H1 (cell line): ENCODE measurements around the gene ZBTB7B. TPM values are rescaled to one million over a fixed set of nuclear protein-coding genes. Genes with fewer than 3 reads are reported as not detected.

Source experiments
- ASH2L ChIP-seq: fragments of 200-600, 300-600 bp; sonication (generic); IDR thresholded peaks from one replicate; pipeline ENCODE4 v1.7.1; 2017; ENCODE audit warnings: low read length
- CHD7 ChIP-seq: fragments of 300-600 bp; sonication (generic); IDR thresholded peaks from 2 replicates; pipeline ENCODE4 v1.7.1; 2012; ENCODE audit warnings: low read length, moderate library complexity, mild to moderate bottlenecking, inconsistent platforms; ENCODE audit not compliant: insufficient replicate concordance
- CTBP2 ChIP-seq: IDR thresholded peaks from 2 replicates; pipeline ENCODE4 v1.7.0; 2011; ENCODE audit warnings: borderline replicate concordance, mild to moderate bottlenecking, moderate library complexity, mixed read lengths, low read length; ENCODE audit not compliant: insufficient read depth, insufficient read length
- FOSL1 ChIP-seq: IDR thresholded peaks from 2 replicates; pipeline ENCODE4 v1.6.1; 2011; ENCODE audit warnings: mild to moderate bottlenecking, low read depth, low read length, moderate library complexity; ENCODE audit not compliant: insufficient read depth
- GTF2F1 ChIP-seq: IDR thresholded peaks from 2 replicates; pipeline ENCODE4 v1.6.1; 2012; ENCODE audit warnings: low read depth, low read length, improper control_type of control experiment, borderline replicate concordance
- JUND ChIP-seq: IDR thresholded peaks from 2 replicates; pipeline ENCODE4 v1.6.1; 2011; ENCODE audit warnings: mild to moderate bottlenecking, improper control_type of control experiment, low read length
- PHF8 ChIP-seq: fragments of 200-600 bp; sonication (generic); conservative IDR thresholded peaks from 2 replicates; pipeline ENCODE4 v1.7.1; 2012; ENCODE audit warnings: low read depth, mild to moderate bottlenecking, inconsistent platforms, low read length, moderate library complexity
- POLR2A ChIP-seq, 2 experiments: IDR thresholded peaks; 1 replicate in 1 of 2; 2 replicates in 1 of 2; pipeline ENCODE4 v1.6.1; 2011; ENCODE audit warnings: low read depth in 2 of 2, low read length in 2 of 2, mild to moderate bottlenecking in 2 of 2; ENCODE audit errors: control extremely low read depth in 1 of 2
- POLR2AphosphoS5 ChIP-seq: IDR thresholded peaks from 2 replicates; pipeline ENCODE4 v1.6.1; 2011; ENCODE audit warnings: low read depth, low read length
- RNF2 ChIP-seq: fragments of 200-900, 300-1000 bp; sonication (generic); IDR thresholded peaks from 2 replicates; pipeline ENCODE4 v1.7.1; 2016; ENCODE audit warnings: borderline replicate concordance, low read depth, mild to moderate bottlenecking, antibody characterized with exemption, low read length; ENCODE audit not compliant: poor library complexity, severe bottlenecking; ENCODE audit errors: missing control alignments
- SP1 ChIP-seq: IDR thresholded peaks from 2 replicates; pipeline ENCODE4 v1.6.1; 2011; ENCODE audit warnings: low read depth, low read length
- SP4 ChIP-seq: IDR thresholded peaks from 2 replicates; pipeline ENCODE4 v1.6.1; 2012; ENCODE audit warnings: low read length, inconsistent platforms
- TCF12 ChIP-seq: IDR thresholded peaks from 2 replicates; pipeline ENCODE4 v1.6.1; 2011; ENCODE audit warnings: low read depth, mild to moderate bottlenecking, low read length
- polyA plus RNA-seq, 7 experiments: library from polyadenylated mRNA; depleted of rRNA in 3 of 7; stranded (reverse) in 5 of 7; unstranded in 2 of 7; fragments of >200 nt in 5 of 7; fragments of 200-250 nt in 2 of 7; gene quantifications; 1 replicate in 5 of 7; 2 replicates in 1 of 7; 4 replicates in 1 of 7; pipeline versions ENCODE4 v1.2.1 to v1.2.3, GENCODE V29; 2011 to 2013; ENCODE audit warnings: missing spikeins in 2 of 7, mixed read lengths in 2 of 7
- total RNA-seq: library from RNA; stranded (reverse); fragmentation: NEBNext Ultra II Directional; extraction: Animal tissue kit (Norgen Biotek cat#: 25700); gene quantifications from 2 replicates; pipeline ENCODE4 v1.2.1, GENCODE V29; 2021

The ZBTB7B gene
- total and polyA plus RNA-seq, 2 of the 8 experiments (the other 6 are each of a cell fraction or from before 2014, with no cell fraction given), result 24.5 to 36.9 TPM

GRCh38 chr1:155023627-155024026 lies 21.0 kb downstream of the ZBTB7B start (continued):
- TF ChIP-seq CHD7 (no peak), ASH2L (no peak), JUND (no peak), RNF2 (no peak), GTF2F1 (no peak), POLR2A (IDR thresholded peaks at IDR 0.05; ENCODE audit: control extremely low read depth in 1 of 2, low read depth in 2 of 2, low read length in 2 of 2) (no peak), TCF12 (no peak), POLR2AphosphoS5 (no peak), CTBP2 (no peak), FOSL1 (no peak), PHF8 (no peak), SP1 (no peak), SP4 (no peak)
